HG02610 (cell line): ENCODE results near the gene PIK3R3.

ENCODE experiments used
- ATAC-seq: cut with Tn5 transposase; IDR thresholded peaks from one replicate; pipeline ENCODE4 v1.9.1; 2021; ENCODE audit warnings: mild to moderate bottlenecking, moderate library complexity; ENCODE audit not compliant: unreplicated experiment

The PIK3R3 gene

GRCh38 chr1:45998020-45998617, 134.3 kb downstream of the PIK3R3 start:
- no peak for ATAC-seq

GRCh38 chr1:45995298-45995697, 137.1 kb downstream of the PIK3R3 start:
- no peak for ATAC-seq

- ATAC-seq, result no peak
These were observed 138.0 kb downstream of the PIK3R3 start for GRCh38 chr1:45994423-45994822.
